Jurkat, Clone E6-1 (cell line): ENCODE results near the gene TSPAN12. TPM values are rescaled to one million over a fixed set of nuclear protein-coding genes. Genes with fewer than 3 reads are reported as not detected.
"Not testable (repeated sequence)": the region's sequence is repeated elsewhere in the genome, so short reads cannot be mapped to it uniquely, and the experiment has no call there.

ENCODE experiments used
- DNase-seq: peaks from one replicate; pipeline ENCODE4 v3.0.0-alpha.2; 2011; ENCODE audit warnings: low read depth, low spot score
- H3K4me3 ChIP-seq: 2 replicates; pipeline ENCODE4 v1.5.1; 2011; ENCODE audit warnings: mild to moderate bottlenecking, low read length, control low read depth, moderate library complexity
- polyA plus RNA-seq: library from polyadenylated mRNA; unstranded; fragments of >200 nt; gene quantifications from one replicate; pipeline ENCODE4 v1.2.1, GENCODE V29; 2012; ENCODE audit warnings: missing spikeins; ENCODE audit not compliant: insufficient read length, insufficient read depth

Gene TSPAN12
- 3.4 TPM for polyA plus RNA-seq

- peak; percentile 5 for DNase-seq
- H3K4me3 ChIP-seq, result peak within 1 kb of the TSS; percentile 42
Observed at GRCh38 chr7:120857588-120858573, at the start of gene TSPAN12. Gene TSPAN12, minus strand, starts transcription at chr7:120858144. Its CDS starts 1,381 bp downstream, at chr7:120856763.

- peak; percentile 2 for DNase-seq
- no peak overlapping the region for H3K4me3 ChIP-seq
Observed at GRCh38 chr7:120898715-120899499, 41.0 kb upstream of the TSPAN12 start.

GRCh38 chr7:120895253-120895652, 37.3 kb upstream of the TSPAN12 start:
- DNase-seq, result not testable (repeated sequence)

GRCh38 chr7:120885602-120886001, 27.7 kb upstream of the TSPAN12 start:
- H3K4me3 ChIP-seq, DNase-seq: not testable (repeated sequence)

More at GRCh38 chr7:120895253-120895652, 37.3 kb upstream of the TSPAN12 start:
- not testable (repeated sequence) for H3K4me3 ChIP-seq

- no peak for DNase-seq
Observed at GRCh38 chr7:120877701-120878100, 19.8 kb upstream of the TSPAN12 start.

GRCh38 chr7:120876922-120877321, 19.0 kb upstream of the TSPAN12 start:
- no peak overlapping the region for H3K4me3 ChIP-seq
- no peak for DNase-seq

More at GRCh38 chr7:120877701-120878100, 19.8 kb upstream of the TSPAN12 start:
- H3K4me3 ChIP-seq, result no peak overlapping the region

GRCh38 chr7:120874722-120875121, 16.8 kb upstream of the TSPAN12 start:
- DNase-seq, result no peak
- no peak overlapping the region for H3K4me3 ChIP-seq

GRCh38 chr7:120874016-120874415, 16.1 kb upstream of the TSPAN12 start:
- no peak overlapping the region for H3K4me3 ChIP-seq
- no peak for DNase-seq

- no peak for DNase-seq
- no peak overlapping the region for H3K4me3 ChIP-seq
Observed at GRCh38 chr7:120873401-120873800, 15.5 kb upstream of the TSPAN12 start.

- no peak overlapping the region for H3K4me3 ChIP-seq
- no peak for DNase-seq
Observed at GRCh38 chr7:120869700-120870099, 11.8 kb upstream of the TSPAN12 start.

GRCh38 chr7:120867932-120868331, 10.0 kb upstream of the TSPAN12 start:
- no peak for DNase-seq
- H3K4me3 ChIP-seq, result no peak overlapping the region

- no peak for DNase-seq
- no peak overlapping the region for H3K4me3 ChIP-seq
Observed at GRCh38 chr7:120865191-120865981, 7.4 kb upstream of the TSPAN12 start.

GRCh38 chr7:120864141-120864900, 6.4 kb upstream of the TSPAN12 start:
- no peak overlapping the region for H3K4me3 ChIP-seq
- no peak for DNase-seq

GRCh38 chr7:120862987-120863590, 5.1 kb upstream of the TSPAN12 start:
- no peak for DNase-seq
- H3K4me3 ChIP-seq, result no peak overlapping the region

GRCh38 chr7:120860156-120860555, 2.2 kb upstream of the TSPAN12 start:
- H3K4me3 ChIP-seq, result no peak overlapping the region
- no peak for DNase-seq

- no peak overlapping the region for H3K4me3 ChIP-seq
Observed at GRCh38 chr7:120859459-120859858, 1.5 kb upstream of the TSPAN12 start.

GRCh38 chr7:120856621-120857352, 1.2 kb downstream of the TSPAN12 start:
- DNase-seq, result no peak
- H3K4me3 ChIP-seq, result peak overlapping the region; percentile 18; the same call in 1 of the 2 replicates

More at GRCh38 chr7:120859459-120859858, 1.5 kb upstream of the TSPAN12 start:
- no peak for DNase-seq
